ENCODE results near the gene SUPT4H1.

SUPT4H1 gene

DNA sequence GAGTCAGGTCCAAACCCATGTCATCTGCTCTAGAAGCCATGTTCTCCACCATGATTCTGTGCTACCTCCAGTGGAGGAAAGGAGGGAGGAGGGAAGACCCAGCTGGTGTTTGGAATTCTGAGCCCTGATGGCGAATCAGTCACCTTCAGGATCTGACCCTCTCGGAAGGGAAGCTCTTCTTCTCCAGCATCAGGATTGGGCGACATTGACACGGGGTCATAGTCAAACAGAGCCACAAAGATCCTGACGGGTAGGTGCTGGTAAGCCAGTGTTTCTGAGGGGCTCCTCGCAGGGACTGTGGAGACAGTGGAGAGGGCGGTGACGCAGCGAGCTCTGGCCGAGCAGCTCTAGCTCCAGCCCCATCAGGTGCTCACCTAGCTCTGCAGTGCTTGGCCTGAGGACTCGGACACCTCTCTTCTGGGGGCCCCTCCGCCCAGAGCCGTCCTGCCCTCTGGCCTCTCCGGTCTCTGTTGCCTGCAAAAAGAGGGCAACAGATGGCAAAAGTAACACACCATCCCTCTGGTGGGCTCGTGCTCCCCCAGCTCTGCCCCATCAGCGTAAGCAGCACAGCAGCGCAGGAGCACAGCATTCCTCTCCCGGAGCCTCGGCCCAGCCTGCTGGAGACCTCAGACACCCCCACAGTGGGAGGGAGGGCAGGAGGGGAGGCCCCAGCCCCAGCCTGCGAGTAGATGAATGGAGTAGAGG, 44.4 kb downstream of the SUPT4H1 start:
- no peaks in the 10 kb centered on the region for H3K36me3 ChIP-seq (ENCODE audit: low read depth)
- no peak for DNase-seq (ENCODE audit: low spot score)
- TF ChIP-seq CTCF (IDR thresholded peaks at IDR 0.05; ENCODE audit: poor library complexity, severe bottlenecking), result no peak
- H3K27me3 ChIP-seq (ENCODE audit: insufficient read depth, poor library complexity, severe bottlenecking), result no peaks in the 10 kb centered on the region
- no peaks in the 10 kb centered on the region for H3K4me1 ChIP-seq (ENCODE audit: insufficient read depth, poor library complexity, severe bottlenecking)
- H3K27ac ChIP-seq (ENCODE audit: poor library complexity, severe bottlenecking), result no peak overlapping the region
- no peak overlapping the region for H3K4me3 ChIP-seq (ENCODE audit: severe bottlenecking)
- no peaks in the 10 kb centered on the region for H3K9me3 ChIP-seq (ENCODE audit: severe bottlenecking)
- no peak for ATAC-seq (ENCODE audit: low read depth)

DNA sequence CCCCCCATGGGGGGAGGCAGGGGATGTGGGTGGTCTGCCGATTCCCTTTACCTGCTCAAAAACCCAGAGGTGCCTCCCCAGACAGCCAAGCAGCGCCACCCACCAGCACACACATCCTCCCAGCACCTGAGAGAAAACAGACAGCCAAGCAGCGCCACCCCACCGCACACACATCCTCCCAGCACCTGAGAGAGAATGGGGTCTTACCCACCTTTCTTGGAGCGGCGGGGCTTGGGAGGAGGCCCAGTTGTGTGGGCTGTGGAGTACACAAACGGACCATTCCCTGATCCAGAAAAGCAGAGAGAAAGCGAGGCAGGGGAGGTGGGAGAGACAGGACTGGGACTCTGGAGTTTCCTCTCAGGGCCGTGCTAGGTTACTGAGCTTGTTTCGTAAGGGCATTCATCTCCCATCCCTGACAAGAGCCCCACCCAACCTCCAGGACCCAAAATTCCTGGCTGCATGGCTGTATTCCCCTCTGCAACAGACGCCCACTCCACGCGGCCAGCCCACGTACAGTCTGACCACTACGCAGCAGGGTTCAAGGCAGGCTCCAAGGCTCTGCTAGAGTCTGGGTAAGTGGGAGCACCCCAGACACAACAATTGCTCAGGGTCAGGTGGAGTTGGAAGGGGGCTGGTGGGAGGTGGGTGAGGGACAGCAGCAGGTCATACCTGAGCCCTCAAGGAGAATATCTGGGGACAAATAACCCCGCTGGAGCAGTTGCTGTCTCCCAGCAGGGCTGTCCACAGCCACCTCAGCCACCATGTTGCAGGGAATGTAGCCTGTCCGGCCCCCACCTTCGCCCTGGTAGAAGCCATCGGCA, 45.7 kb downstream of the SUPT4H1 start:
- Histone ChIP-seq H3K4me3 (ENCODE audit: severe bottlenecking) (no peak overlapping the region), H3K4me1 (ENCODE audit: insufficient read depth, poor library complexity, severe bottlenecking) (no peaks in the 10 kb centered on the region), H3K9me3 (ENCODE audit: severe bottlenecking) (no peaks in the 10 kb centered on the region), H3K27ac (ENCODE audit: poor library complexity, severe bottlenecking) (no peak overlapping the region), H3K36me3 (ENCODE audit: low read depth) (no peaks in the 10 kb centered on the region), H3K27me3 (ENCODE audit: insufficient read depth, poor library complexity, severe bottlenecking) (no peaks in the 10 kb centered on the region)
- DNase-seq (ENCODE audit: low spot score) (peak; percentile 58), ATAC-seq (ENCODE audit: low read depth) (no peak)
- TF ChIP-seq CTCF (IDR thresholded peaks at IDR 0.05; ENCODE audit: poor library complexity, severe bottlenecking), result no peak

DNA sequence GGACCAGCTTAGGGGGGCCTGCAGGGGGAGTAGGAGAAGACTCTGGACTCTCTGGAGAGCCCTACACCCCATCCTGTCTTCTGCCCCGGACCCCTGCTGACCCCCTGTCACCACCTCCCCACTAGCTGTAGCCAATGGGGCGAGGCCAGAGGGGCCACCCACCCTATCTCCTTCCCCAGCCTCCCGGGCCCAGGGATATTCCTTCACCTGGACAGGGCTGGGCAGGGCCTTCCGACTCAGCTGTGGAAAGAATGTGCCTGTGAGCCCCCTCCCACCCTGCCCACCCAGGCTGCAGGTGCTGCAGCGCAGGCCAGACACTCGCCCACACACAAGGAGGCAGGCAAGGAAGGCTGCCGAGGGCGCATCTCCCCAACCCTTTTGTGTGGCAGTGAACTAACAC, 46.4 kb downstream of the SUPT4H1 start:
- Histone ChIP-seq H3K4me3 (ENCODE audit: severe bottlenecking) (no peak overlapping the region), H3K4me1 (ENCODE audit: insufficient read depth, poor library complexity, severe bottlenecking) (no peaks in the 10 kb centered on the region), H3K36me3 (ENCODE audit: low read depth) (no peaks in the 10 kb centered on the region), H3K27me3 (ENCODE audit: insufficient read depth, poor library complexity, severe bottlenecking) (no peaks in the 10 kb centered on the region), H3K9me3 (ENCODE audit: severe bottlenecking) (no peaks in the 10 kb centered on the region), H3K27ac (ENCODE audit: poor library complexity, severe bottlenecking) (no peak overlapping the region)
- DNase-seq (ENCODE audit: low spot score) (no peak), ATAC-seq (ENCODE audit: low read depth) (no peak)
- no peak for TF ChIP-seq CTCF (IDR thresholded peaks at IDR 0.05; ENCODE audit: poor library complexity, severe bottlenecking)

- peak; percentile 61 for DNase-seq (ENCODE audit: low spot score)
- no peaks in the 10 kb centered on the region for H3K36me3 ChIP-seq (ENCODE audit: low read depth)
- H3K27me3 ChIP-seq (ENCODE audit: insufficient read depth, poor library complexity, severe bottlenecking), result no peaks in the 10 kb centered on the region
- H3K4me1 ChIP-seq (ENCODE audit: insufficient read depth, poor library complexity, severe bottlenecking), result no peaks in the 10 kb centered on the region
- H3K4me3 ChIP-seq (ENCODE audit: severe bottlenecking), result no peak overlapping the region
- no peak for ATAC-seq (ENCODE audit: low read depth)
- no peak for TF ChIP-seq CTCF (IDR thresholded peaks at IDR 0.05; ENCODE audit: poor library complexity, severe bottlenecking)
- no peaks in the 10 kb centered on the region for H3K9me3 ChIP-seq (ENCODE audit: severe bottlenecking)
- H3K27ac ChIP-seq (ENCODE audit: poor library complexity, severe bottlenecking), result no peak overlapping the region
These were observed 47.1 kb downstream of the SUPT4H1 start for GRCh38 chr17:58304750-58305486.
